Activated CD8-positive, alpha-beta memory T cell treated with anti-CD3 and anti-CD28 coated beads, Interleukin-2, amount 50 U/mL, for 1 hour (primary cell): ENCODE results near the gene MALRD1.

Experiments used
- DNase-seq: peaks from one replicate; pipeline ENCODE4 v3.0.0-alpha.2; 2020; ENCODE audit errors: extremely low read depth

Gene MALRD1

DNA sequence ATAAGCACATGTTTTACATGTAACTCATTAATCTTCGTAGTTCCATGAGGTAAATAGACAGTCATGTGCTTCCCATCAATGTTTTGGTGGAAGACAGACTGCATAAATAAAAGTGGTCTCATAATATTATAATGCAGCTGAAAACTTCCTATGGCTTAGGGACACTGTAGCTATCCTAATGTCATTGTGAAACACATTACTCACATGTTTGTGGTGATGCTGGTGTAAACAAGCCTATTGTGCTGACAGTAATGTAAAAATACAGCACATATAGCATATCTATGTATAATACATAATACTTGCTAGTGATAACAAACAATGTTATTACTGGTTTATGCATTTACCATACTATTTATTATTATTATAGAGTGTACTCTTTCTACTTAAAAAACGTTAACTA lies 730.4 kb downstream of the MALRD1 start:
- DNase-seq, result no peak

- no peak for DNase-seq
Observed at GRCh38 chr10:19782430-19783089, 734.0 kb downstream of the MALRD1 start.

GRCh38 chr10:19783721-19784120 lies 735.1 kb downstream of the MALRD1 start:
- DNase-seq, result no peak
